ENCODE data around the gene SLC26A11.
"Not testable (repeated sequence)": the region's sequence is repeated elsewhere in the genome, so short reads cannot be mapped to it uniquely, and the experiment has no call there.

The SLC26A11 gene

DNA sequence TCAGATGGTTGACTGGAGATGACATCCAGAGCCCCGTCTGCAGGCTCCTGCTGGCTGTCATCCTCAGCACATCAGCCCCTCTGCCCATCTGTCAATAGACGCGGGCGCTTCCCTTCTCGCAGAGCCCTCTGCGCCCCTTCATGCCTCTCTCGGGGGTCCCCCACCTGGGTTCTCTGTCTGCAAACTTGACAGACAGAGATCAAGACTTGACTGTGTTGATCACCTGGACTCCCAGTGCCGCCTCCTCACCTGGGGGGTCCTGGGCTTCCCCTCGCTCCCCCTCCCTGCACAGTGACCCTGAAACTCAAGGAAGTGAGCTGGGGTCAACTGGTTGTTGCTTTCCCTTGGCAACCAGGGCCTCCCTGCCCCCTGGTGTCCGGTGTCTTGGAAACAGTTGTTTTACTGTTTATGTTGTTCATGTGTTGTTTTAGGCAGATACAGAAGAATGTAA is 72.3 kb downstream of the SLC26A11 start:
- TF ChIP-seq CTCF (IDR thresholded peaks at IDR 0.05) (no peak), ZFX (IDR thresholded peaks at IDR 0.05; ENCODE audit: borderline replicate concordance) (no peak)
- H3K27ac ChIP-seq = no peak overlapping the region

GRCh38 chr17:80294210-80294609 is 74.0 kb downstream of the SLC26A11 start:
- no peak overlapping the region for H3K27ac ChIP-seq
- no peak for TF ChIP-seq ZFX (IDR thresholded peaks at IDR 0.05; ENCODE audit: borderline replicate concordance)
- no peak for TF ChIP-seq CTCF (IDR thresholded peaks at IDR 0.05)

- TF ChIP-seq ZFX (IDR thresholded peaks at IDR 0.05; ENCODE audit: borderline replicate concordance) = no peak
- TF ChIP-seq CTCF (IDR thresholded peaks at IDR 0.05) = no peak
- H3K27ac ChIP-seq = no peak overlapping the region
These were observed 74.4 kb downstream of the SLC26A11 start for GRCh38 chr17:80294653-80295052.

- TF ChIP-seq ZFX (IDR thresholded peaks at IDR 0.05; ENCODE audit: borderline replicate concordance) = no peak
- TF ChIP-seq CTCF (IDR thresholded peaks at IDR 0.05) = no peak
- H3K27ac ChIP-seq = no peak overlapping the region
These were observed 74.9 kb downstream of the SLC26A11 start for GRCh38 chr17:80295146-80295545.

DNA sequence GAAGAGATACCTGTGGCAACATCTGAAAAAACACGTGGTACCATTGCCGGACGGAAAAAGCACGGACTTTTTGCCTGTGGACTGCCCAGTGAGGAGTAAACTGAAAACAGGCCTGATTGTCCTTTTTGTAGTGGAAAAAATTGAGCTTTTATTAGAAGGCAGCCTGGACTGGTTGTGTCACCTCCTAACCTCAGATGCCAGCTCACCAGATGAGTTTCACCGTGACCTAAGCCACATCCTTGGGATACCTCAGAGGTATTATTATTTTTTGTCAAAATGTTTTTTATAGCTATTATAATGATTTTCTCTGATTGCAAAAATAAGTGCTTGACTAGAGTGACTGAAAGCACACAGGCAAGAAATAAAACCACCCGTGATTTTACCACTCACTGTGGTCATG is 75.3 kb downstream of the SLC26A11 start:
- TF ChIP-seq ZFX (IDR thresholded peaks at IDR 0.05; ENCODE audit: borderline replicate concordance) (no peak), CTCF (IDR thresholded peaks at IDR 0.05) (no peak)
- H3K27ac ChIP-seq = no peak overlapping the region

- no peak overlapping the region for H3K27ac ChIP-seq
- TF ChIP-seq CTCF (IDR thresholded peaks at IDR 0.05) = no peak
- TF ChIP-seq ZFX (IDR thresholded peaks at IDR 0.05; ENCODE audit: borderline replicate concordance) = no peak
These were observed 76.0 kb downstream of the SLC26A11 start for GRCh38 chr17:80296221-80296620.

- peak overlapping the region; percentile 48 for H3K27ac ChIP-seq
These were observed 77.9 kb downstream of the SLC26A11 start for GRCh38 chr17:80297996-80298560.

GRCh38 chr17:80299350-80300100 is 79.3 kb downstream of the SLC26A11 start:
- H3K27ac ChIP-seq = peak overlapping the region; percentile 48; the same call in 1 of the 2 replicates

More at GRCh38 chr17:80297996-80298560, 77.9 kb downstream of the SLC26A11 start:
- TF ChIP-seq ZFX (IDR thresholded peaks at IDR 0.05; ENCODE audit: borderline replicate concordance) (no peak), CTCF (IDR thresholded peaks at IDR 0.05) (no peak)

- not testable (repeated sequence) for H3K27ac ChIP-seq
These were observed 80.5 kb downstream of the SLC26A11 start for GRCh38 chr17:80300756-80301155.

All from 22Rv1 (cell line).